CD4-positive, alpha-beta T cell treated with Interleukin-12 subunit alpha and Interleukin-12 subunit beta, for 1 hour (primary cell): Measurements from ENCODE around the gene TNKS1BP1.
"Not testable (repeated sequence)": the region's sequence is repeated elsewhere in the genome, so short reads cannot be mapped to it uniquely, and the experiment has no call there.

Experiments
- DNase-seq: peaks from one replicate; pipeline ENCODE4 v3.0.0-alpha.2; 2020

TNKS1BP1 gene, protein sequence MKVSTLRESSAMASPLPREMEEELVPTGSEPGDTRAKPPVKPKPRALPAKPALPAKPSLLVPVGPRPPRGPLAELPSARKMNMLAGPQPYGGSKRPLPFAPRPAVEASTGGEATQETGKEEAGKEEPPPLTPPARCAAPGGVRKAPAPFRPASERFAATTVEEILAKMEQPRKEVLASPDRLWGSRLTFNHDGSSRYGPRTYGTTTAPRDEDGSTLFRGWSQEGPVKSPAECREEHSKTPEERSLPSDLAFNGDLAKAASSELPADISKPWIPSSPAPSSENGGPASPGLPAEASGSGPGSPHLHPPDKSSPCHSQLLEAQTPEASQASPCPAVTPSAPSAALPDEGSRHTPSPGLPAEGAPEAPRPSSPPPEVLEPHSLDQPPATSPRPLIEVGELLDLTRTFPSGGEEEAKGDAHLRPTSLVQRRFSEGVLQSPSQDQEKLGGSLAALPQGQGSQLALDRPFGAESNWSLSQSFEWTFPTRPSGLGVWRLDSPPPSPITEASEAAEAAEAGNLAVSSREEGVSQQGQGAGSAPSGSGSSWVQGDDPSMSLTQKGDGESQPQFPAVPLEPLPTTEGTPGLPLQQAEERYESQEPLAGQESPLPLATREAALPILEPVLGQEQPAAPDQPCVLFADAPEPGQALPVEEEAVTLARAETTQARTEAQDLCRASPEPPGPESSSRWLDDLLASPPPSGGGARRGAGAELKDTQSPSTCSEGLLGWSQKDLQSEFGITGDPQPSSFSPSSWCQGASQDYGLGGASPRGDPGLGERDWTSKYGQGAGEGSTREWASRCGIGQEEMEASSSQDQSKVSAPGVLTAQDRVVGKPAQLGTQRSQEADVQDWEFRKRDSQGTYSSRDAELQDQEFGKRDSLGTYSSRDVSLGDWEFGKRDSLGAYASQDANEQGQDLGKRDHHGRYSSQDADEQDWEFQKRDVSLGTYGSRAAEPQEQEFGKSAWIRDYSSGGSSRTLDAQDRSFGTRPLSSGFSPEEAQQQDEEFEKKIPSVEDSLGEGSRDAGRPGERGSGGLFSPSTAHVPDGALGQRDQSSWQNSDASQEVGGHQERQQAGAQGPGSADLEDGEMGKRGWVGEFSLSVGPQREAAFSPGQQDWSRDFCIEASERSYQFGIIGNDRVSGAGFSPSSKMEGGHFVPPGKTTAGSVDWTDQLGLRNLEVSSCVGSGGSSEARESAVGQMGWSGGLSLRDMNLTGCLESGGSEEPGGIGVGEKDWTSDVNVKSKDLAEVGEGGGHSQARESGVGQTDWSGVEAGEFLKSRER (N-terminal part only)

DNA sequence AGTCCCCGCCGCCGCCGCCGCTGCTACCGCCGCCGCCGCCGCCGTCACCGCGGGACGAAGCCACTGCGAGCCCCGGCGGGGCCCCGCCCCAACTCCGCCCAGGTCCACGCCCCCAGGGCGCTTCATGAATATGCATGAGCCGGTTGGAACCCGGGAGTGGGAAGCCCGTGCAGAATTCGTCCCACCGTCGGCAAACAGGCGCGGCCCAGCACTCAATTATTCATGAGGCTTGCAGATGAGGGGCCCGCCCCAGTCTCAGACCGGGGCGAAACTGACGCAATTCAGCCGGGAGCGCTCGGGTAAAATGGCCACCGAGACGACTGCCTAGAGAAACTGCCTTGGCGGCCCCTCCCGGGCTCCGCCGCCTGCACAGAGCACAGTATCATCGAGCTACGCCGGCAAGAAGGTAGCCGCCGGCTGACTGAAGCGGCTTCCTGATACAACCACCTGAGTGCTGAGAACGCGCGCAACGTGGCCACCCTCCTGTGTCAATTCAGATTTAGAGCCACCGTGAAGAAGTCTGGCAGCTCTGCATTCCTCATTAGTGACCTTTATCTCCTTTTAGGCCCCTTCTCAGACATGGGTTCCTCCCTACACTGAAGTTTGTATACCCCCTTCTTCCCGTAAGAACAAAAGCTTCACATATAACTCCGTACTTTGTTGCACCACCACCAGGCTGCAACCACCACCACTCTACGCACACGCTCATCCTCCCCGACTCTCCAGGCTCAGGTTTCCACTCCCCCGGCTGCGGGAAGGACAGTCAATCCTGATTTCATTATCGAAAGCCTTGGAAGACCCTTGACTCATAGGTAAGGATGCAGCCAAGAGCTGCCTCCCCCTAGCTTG is at the start of gene TNKS1BP1:
Gene TNKS1BP1, minus strand, starts transcription at position 67 of the 849 bp plus-strand sequence. CDS start 3,067 bp downstream, outside the sequence.
- peak; percentile 92 for DNase-seq

GRCh38 chr11:57373146-57373545 is 48.4 kb upstream of the TNKS1BP1 start:
- DNase-seq, result no peak

GRCh38 chr11:57370941-57371340 is 46.2 kb upstream of the TNKS1BP1 start:
- DNase-seq, result no peak

DNA sequence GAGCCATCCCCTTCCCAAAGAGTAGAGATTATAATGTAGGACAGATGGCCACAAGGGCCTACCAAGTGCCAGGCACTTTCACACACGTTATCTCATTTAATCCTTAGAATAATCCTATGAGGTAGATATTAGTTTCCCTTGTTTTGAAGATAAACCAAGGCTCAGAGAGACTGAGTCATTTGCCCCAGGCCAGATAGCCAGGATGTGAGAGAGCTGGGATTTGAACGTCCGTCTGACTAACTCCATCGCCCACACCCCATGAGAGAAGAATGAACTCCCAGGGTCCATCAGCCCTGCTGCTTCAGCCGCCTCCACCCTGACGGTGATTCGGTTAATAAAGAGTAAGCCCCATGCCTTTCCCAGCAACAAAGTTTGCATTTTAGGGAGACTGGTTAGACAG is 45.5 kb upstream of the TNKS1BP1 start:
- no peak for DNase-seq

DNA sequence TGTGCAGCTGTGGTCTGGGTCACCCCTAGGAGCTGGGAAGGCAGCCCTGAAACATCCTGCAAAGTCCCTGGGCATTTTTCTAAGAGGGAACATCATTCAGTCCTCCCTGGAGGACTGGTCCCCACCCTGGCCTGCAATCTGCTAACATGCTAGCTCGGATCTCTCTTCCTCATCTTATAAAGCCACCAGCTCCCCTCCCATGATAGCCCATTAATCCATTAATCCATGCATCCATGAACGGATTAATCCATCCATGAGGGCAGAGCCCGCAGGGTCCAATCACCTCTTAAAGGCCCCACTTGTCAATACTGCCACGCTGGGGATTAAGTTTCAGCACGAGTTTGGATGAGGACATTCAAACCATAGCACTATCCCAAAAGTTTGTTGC is 44.1 kb upstream of the TNKS1BP1 start:
- no peak for DNase-seq

GRCh38 chr11:57368106-57368844 is 43.5 kb upstream of the TNKS1BP1 start:
- DNase-seq, result no peak

- DNase-seq, result no peak
Observed at GRCh38 chr11:57364851-57365660, 40.3 kb upstream of the TNKS1BP1 start.

DNA sequence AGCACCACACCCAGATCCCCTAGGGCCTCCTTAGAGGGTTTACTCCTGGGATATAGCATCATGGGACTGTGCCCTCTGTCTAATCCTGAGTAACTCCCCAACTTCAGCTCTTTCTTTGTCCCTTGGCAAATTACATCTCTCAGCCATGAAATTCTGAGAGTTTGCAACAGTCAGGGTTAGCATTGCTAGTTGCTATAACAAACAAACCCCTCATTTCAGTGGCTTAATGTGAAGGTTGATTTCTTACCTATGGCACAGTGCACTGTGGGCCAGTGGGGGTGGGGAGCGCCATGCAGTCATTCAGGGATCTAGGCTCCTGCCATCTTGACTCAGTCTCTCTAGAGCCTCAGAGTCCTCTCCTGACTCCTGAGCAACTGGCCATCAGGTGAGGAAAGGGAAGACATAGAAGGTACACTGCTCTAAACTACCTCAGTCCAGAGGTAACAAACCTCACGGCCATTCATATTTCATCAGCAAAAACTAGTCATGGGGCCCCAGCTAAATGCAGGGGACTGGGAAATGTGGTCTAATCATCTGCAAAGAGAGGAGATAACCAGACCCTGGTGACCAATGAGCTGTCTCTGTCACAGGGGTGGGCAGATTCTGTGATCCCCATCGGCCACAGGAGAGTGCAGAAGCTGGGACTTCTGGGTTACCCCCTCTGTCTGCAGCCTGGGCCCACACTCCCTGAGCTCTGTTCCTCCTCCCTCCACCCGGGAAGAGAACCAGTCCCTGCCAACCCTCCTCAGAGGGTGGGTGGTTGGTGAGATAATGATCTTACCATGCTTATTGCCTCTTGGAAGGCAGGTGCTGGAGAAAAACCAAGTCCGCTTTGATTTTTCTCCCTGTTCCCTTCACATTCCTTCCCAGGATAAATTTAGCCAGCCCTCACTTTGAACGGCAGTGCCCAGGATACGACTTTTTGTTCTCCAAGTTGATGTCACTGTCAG is 38.7 kb upstream of the TNKS1BP1 start:
- DNase-seq, result no peak

DNA sequence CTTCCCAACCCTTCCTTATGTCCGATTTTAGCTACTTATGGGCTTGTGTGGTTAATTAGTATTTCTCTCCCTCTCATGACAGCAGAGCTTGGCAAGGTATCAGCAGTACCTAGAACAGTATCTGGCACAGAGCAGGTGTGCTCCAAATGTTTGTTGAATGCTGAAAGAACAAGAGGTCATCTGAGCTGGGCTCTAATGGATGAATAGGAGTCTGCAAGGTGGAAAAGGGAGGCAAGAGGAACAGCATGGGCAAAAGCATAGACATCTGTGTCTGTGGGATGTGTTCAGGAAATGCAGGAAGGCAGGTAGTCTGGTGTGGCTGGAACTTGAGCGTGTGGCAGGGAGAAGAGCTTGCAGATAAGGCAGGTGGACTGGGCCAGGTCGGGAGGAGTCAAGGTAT is 37.2 kb upstream of the TNKS1BP1 start:
- no peak for DNase-seq

DNA sequence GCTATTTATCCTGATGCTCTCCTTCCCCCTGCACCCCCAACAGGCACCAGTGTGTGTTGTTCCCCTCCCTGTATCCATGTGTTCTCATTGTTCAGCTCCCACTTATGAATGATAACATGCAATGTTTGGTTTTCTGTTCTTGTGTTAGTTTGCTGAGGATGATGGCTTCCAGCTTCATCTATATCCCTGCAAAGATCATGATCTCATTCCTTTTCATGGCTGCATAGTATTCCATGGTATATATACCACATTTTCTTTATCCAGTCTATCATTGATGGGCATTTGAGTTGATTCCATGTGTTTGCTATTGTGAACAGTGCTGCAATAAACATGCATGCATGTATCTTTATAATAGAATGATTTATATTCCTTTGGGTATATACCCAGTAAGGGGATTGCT is 36.7 kb upstream of the TNKS1BP1 start:
- DNase-seq, result not testable (repeated sequence)

- DNase-seq, result no peak
Observed at GRCh38 chr11:57360991-57361390, 36.2 kb upstream of the TNKS1BP1 start.

GRCh38 chr11:57359896-57360690 is 35.3 kb upstream of the TNKS1BP1 start:
- DNase-seq, result no peak

GRCh38 chr11:57359396-57359795 is 34.6 kb upstream of the TNKS1BP1 start:
- no peak for DNase-seq

- DNase-seq, result no peak
Observed at GRCh38 chr11:57358991-57359390, 34.2 kb upstream of the TNKS1BP1 start.

DNA sequence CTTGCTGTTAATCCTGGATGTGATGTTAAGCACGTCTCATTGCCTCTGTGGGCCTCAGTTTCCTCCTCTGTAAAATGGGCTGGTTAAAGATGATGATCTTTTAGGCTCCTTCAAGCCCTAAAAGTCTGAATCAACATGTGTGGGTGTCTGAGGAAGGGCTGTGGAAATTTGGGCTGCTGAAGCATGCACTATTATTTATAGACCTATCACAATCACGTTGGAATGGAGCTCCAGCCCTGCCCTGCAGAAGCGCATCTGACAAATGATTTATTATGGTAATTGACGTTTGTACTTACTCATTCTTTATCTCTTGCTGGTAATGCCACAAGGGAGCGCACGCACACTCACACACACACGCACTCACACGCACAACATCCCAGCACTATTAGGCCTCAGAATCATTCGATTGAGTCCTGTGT is 33.8 kb upstream of the TNKS1BP1 start:
- DNase-seq, result no peak

DNA sequence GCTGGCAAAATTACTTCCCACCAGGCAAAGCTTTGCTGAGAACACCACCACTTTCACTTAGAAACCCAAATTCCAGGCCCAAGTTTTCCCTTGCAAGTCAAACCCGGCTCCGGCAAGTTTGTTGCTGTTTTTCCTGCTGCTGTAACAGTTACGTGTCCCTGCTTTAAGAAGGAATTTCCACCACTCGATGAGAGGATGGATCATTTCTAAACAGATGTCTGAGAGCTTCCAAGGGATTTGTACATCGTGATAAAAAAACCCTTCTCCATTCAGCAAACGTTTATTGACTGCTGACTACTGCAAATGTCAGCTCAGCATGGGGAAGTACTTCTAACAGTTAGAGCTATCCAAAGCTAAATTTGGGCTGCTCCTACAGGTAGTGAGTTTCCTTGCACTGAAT is 33.1 kb upstream of the TNKS1BP1 start:
- no peak for DNase-seq

- no peak for DNase-seq
Observed at GRCh38 chr11:57357310-57357709, 32.6 kb upstream of the TNKS1BP1 start.

- DNase-seq, result no peak
Observed at GRCh38 chr11:57356268-57356667, 31.5 kb upstream of the TNKS1BP1 start.
